ENCODE data around the gene CFAP161.

Gene CFAP161

DNA sequence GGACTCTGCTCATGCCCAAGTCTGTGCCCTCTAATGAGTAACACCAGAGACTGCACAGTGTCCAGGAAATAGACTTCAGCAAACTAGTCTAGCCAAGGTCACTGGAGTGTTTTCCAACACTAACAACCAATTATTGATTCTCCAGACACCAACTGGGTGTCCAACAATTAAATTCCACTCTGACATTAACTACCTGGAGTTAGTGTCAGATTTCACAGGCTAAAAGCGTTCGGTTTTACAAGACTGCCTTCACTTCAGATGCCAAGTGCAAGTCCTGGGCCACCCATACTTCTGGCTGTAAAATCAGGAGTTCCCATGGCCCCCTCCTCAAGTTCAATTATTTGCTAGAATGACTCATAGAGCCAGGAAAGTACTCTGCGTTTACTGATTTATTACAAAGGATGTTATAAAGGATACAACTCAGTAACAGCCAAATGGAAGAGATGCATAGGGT is 20.8 kb upstream of the CFAP161 start:
- ChIA-PET POLR2A (no interaction called here), CTCF (interaction anchor here (0.6 to 19.9 kb wide), 7 partner anchors 42 to 661 kb away, joined by 3 to 530 read pairs (median 4); no protein-coding TSS in a partner anchor)
- Histone ChIP-seq H3K4me3 (ENCODE audit: low read depth, low read length) (no peak overlapping the region), H3K9me3 (ENCODE audit: control insufficient read depth, insufficient read depth, low read depth, low read length) (no peaks in the 10 kb centered on the region), H3K4me1 (ENCODE audit: control insufficient read depth, insufficient read depth, low read length) (peaks cover 13% of the 10 kb centered on the region), H3K36me3 (ENCODE audit: control insufficient read depth in 2 of 2, insufficient read depth in 1 of 2, low read length in 2 of 2) (no peaks in the 10 kb centered on the region), H3K27ac (ENCODE audit: extremely low read depth, low read depth, low read length) (no peak overlapping the region)
- TF ChIP-seq ELK4 (IDR thresholded peaks at IDR 0.05; ENCODE audit: borderline replicate concordance, low read depth, low read length) = no peak
- TF ChIP-seq KLF16 (tag by site-specific recombination; IDR thresholded peaks at IDR 0.05) = no peak
- no peak for TF ChIP-seq ZNF19 (tag by site-specific recombination; IDR thresholded peaks at IDR 0.05; ENCODE audit: low read depth)
- TF ChIP-seq SP7 (tag by site-specific recombination; IDR thresholded peaks at IDR 0.05) = peak; percentile 68
- no peak for TF ChIP-seq ZBTB48 (tag by site-specific recombination; IDR thresholded peaks at IDR 0.05)
- no peak for TF ChIP-seq ZNF311 (tag by site-specific recombination; IDR thresholded peaks at IDR 0.05; ENCODE audit: borderline replicate concordance)
- TF ChIP-seq ZNF629 (tag by site-specific recombination; IDR thresholded peaks at IDR 0.05) = no peak
- TF ChIP-seq ZNF843 (tag by site-specific recombination; IDR thresholded peaks at IDR 0.05) = peak; percentile 88
- TF ChIP-seq MEIS1 (CRISPR knock-in tag; IDR thresholded peaks at IDR 0.05; ENCODE audit: borderline replicate concordance) = no peak
- TF ChIP-seq, protein P1, sequence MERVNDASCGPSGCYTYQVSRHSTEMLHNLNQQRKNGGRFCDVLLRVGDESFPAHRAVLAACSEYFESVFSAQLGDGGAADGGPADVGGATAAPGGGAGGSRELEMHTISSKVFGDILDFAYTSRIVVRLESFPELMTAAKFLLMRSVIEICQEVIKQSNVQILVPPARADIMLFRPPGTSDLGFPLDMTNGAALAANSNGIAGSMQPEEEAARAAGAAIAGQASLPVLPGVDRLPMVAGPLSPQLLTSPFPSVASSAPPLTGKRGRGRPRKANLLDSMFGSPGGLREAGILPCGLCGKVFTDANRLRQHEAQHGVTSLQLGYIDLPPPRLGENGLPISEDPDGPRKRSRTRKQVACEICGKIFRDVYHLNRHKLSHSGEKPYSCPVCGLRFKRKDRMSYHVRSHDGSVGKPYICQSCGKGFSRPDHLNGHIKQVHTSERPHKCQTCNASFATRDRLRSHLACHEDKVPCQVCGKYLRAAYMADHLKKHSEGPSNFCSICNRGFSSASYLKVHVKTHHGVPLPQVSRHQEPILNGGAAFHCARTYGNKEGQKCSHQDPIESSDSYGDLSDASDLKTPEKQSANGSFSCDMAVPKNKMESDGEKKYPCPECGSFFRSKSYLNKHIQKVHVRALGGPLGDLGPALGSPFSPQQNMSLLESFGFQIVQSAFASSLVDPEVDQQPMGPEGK (tag by site-specific recombination; IDR thresholded peaks at IDR 0.05) = peak; percentile 48
- TF ChIP-seq ZNF555 (tag by site-specific recombination; conservative IDR thresholded peaks at IDR 0.05) = no peak
- TF ChIP-seq, protein P2, sequence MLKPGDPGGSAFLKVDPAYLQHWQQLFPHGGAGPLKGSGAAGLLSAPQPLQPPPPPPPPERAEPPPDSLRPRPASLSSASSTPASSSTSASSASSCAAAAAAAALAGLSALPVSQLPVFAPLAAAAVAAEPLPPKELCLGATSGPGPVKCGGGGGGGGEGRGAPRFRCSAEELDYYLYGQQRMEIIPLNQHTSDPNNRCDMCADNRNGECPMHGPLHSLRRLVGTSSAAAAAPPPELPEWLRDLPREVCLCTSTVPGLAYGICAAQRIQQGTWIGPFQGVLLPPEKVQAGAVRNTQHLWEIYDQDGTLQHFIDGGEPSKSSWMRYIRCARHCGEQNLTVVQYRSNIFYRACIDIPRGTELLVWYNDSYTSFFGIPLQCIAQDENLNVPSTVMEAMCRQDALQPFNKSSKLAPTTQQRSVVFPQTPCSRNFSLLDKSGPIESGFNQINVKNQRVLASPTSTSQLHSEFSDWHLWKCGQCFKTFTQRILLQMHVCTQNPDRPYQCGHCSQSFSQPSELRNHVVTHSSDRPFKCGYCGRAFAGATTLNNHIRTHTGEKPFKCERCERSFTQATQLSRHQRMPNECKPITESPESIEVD (tag by site-specific recombination; IDR thresholded peaks at IDR 0.05) = peak; percentile 79
- TF ChIP-seq ZNF529 (tag by site-specific recombination; IDR thresholded peaks at IDR 0.05; ENCODE audit: insufficient replicate concordance) = no peak
- peak; percentile 51; the same call in 1 of the 2 replicates for TF ChIP-seq ZSCAN30 (tag by site-specific recombination; IDR thresholded peaks at IDR 0.05)
- TF ChIP-seq TRIM28 (IDR thresholded peaks at IDR 0.05; ENCODE audit: borderline replicate concordance, low read length) = no peak
- peak; percentile 21; the same call in 1 of the 2 replicates for TF ChIP-seq GLIS2 (tag by site-specific recombination; IDR thresholded peaks at IDR 0.05)
- no peak for TF ChIP-seq ZNF76 (tag by site-specific recombination; IDR thresholded peaks at IDR 0.05; ENCODE audit: borderline replicate concordance, low read depth)
- TF ChIP-seq ZBTB20 (tag by site-specific recombination; IDR thresholded peaks at IDR 0.05) = no peak
- TF ChIP-seq ZNF660 (tag by site-specific recombination; IDR thresholded peaks at IDR 0.05) = 0 out of 2 replicates have a peak, but pooled peaks have one; percentile 19
- TF ChIP-seq ZNF664 (tag by site-specific recombination; IDR thresholded peaks at IDR 0.05) = no peak
- no peak for TF ChIP-seq KLF10 (tag by site-specific recombination; IDR thresholded peaks at IDR 0.05)
- 0 out of 2 replicates have a peak, but pooled peaks have one; percentile 16 for TF ChIP-seq MZF1 (tag by site-specific recombination; IDR thresholded peaks at IDR 0.05; ENCODE audit: borderline replicate concordance)
- 0 out of 2 replicates have a peak, but pooled peaks have one; percentile 47 for TF ChIP-seq OVOL3 (tag by site-specific recombination; IDR thresholded peaks at IDR 0.05)
- TF ChIP-seq ZNF571 (tag by site-specific recombination; IDR thresholded peaks at IDR 0.05) = no peak
- TF ChIP-seq ZNF239 (tag by site-specific recombination; IDR thresholded peaks at IDR 0.05) = no peak
- no peak for TF ChIP-seq ZBTB1 (tag by site-specific recombination; IDR thresholded peaks at IDR 0.05)
- TF ChIP-seq, protein P3, sequence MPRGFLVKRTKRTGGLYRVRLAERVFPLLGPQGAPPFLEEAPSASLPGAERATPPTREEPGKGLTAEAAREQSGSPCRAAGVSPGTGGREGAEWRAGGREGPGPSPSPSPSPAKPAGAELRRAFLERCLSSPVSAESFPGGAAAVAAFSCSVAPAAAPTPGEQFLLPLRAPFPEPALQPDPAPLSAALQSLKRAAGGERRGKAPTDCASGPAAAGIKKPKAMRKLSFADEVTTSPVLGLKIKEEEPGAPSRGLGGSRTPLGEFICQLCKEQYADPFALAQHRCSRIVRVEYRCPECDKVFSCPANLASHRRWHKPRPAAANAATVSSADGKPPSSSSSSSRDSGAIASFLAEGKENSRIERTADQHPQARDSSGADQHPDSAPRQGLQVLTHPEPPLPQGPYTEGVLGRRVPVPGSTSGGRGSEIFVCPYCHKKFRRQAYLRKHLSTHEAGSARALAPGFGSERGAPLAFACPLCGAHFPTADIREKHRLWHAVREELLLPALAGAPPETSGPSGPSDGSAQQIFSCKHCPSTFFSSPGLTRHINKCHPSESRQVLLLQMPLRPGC (tag by site-specific recombination; IDR thresholded peaks at IDR 0.05) = 0 out of 2 replicates have a peak, but pooled peaks have one; percentile 45
- no peak for TF ChIP-seq ZNF138 (tag by site-specific recombination; IDR thresholded peaks at IDR 0.05; ENCODE audit: borderline replicate concordance)
- no peak for TF ChIP-seq ZNF350 (tag by site-specific recombination; IDR thresholded peaks at IDR 0.05)
- TF ChIP-seq, protein P4, sequence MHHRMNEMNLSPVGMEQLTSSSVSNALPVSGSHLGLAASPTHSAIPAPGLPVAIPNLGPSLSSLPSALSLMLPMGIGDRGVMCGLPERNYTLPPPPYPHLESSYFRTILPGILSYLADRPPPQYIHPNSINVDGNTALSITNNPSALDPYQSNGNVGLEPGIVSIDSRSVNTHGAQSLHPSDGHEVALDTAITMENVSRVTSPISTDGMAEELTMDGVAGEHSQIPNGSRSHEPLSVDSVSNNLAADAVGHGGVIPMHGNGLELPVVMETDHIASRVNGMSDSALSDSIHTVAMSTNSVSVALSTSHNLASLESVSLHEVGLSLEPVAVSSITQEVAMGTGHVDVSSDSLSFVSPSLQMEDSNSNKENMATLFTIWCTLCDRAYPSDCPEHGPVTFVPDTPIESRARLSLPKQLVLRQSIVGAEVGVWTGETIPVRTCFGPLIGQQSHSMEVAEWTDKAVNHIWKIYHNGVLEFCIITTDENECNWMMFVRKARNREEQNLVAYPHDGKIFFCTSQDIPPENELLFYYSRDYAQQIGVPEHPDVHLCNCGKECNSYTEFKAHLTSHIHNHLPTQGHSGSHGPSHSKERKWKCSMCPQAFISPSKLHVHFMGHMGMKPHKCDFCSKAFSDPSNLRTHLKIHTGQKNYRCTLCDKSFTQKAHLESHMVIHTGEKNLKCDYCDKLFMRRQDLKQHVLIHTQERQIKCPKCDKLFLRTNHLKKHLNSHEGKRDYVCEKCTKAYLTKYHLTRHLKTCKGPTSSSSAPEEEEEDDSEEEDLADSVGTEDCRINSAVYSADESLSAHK (tag by site-specific recombination; IDR thresholded peaks at IDR 0.05) = peak; percentile 80

All from HEK293 (cell line).